GM21528 (cell line): ENCODE results near the gene DEFB108B.
A peak's percentile ranks its signal among the peaks of the same experiment; 100 is the strongest.
"Not testable (repeated sequence)": the region's sequence is repeated elsewhere in the genome, so short reads cannot be mapped to it uniquely, and the experiment has no call there.

Experiments used
- ATAC-seq: cut with Tn5 transposase; IDR thresholded peaks from one replicate; pipeline ENCODE4 v1.9.1; 2021; ENCODE audit warnings: mild to moderate bottlenecking, moderate library complexity; ENCODE audit not compliant: unreplicated experiment, low FRiP score

The DEFB108B gene, protein sequence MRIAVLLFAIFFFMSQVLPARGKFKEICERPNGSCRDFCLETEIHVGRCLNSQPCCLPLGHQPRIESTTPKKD

DNA sequence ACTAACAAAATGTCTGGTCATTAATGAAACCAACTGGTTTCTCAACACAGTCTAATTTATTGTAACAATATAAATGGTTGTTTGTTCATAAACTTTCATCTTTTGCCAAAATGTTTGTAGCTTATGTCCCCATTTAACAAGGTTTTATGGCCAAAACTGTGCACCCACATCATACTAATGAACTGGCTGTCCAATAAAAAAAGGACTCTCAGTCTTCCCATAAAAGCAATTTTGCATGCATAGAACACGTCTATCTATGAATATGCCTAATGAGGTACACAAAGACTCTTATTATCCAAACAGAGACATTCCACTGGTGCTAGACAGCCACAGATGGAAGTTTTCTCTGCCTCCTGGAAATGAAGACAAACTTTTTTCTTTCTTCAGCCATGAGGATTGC lies at the start of gene DEFB108B:
Gene DEFB108B, plus strand, starts transcription at position 390 of the 400 bp plus-strand sequence. Its CDS starts 0 bp downstream, at position 390.
- not testable (repeated sequence) for ATAC-seq

DNA sequence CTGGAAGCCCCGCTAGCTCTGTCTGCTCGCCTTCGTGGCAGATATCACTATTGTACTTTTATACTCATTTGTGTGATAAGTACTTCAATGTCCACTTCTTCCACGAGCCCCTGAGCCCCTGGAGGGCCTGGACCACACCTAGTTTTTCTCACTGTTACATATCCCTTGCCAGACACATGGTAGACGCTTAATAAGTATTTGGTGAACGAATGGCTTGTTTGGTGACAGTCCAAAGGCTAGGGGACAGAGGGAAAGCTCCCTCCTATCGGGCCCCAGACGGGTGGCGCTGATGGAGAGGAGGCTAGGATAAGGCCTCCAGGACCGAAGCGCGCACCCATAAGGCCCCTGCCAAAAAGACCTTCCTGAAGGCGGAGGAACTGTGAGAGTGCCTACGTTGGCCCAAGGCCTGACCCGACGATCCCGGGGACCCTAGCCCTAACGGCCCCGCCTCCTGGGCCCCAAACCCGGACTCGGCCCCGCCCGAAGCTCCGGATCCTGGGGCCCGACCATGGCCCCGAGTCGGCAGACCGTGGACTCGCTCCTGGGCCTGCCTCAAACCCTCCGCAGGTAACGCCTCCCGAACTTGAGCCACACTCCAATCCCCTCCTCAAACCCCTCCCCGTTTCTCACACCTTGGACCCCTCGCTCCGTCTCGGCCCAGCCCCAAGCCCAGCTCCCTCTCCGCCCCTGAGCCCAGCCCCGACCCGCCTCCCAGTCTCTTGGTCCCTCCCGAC lies 46.7 kb upstream of the DEFB108B start:
- not testable (repeated sequence) for ATAC-seq

DNA sequence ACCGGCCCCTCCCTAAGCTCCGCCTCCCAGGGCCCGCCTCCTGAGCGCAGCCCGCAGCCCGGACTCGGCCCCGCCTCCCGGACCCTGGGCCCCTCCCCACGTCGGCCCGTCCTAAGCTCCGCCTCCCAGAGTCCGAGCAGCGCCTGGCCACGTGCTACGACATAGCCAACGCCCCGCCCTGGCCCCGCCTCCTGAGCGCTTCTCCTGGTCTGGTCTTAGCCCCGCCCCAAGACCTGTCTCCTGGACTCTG lies 46.2 kb upstream of the DEFB108B start:
- peak; percentile 99 for ATAC-seq

DNA sequence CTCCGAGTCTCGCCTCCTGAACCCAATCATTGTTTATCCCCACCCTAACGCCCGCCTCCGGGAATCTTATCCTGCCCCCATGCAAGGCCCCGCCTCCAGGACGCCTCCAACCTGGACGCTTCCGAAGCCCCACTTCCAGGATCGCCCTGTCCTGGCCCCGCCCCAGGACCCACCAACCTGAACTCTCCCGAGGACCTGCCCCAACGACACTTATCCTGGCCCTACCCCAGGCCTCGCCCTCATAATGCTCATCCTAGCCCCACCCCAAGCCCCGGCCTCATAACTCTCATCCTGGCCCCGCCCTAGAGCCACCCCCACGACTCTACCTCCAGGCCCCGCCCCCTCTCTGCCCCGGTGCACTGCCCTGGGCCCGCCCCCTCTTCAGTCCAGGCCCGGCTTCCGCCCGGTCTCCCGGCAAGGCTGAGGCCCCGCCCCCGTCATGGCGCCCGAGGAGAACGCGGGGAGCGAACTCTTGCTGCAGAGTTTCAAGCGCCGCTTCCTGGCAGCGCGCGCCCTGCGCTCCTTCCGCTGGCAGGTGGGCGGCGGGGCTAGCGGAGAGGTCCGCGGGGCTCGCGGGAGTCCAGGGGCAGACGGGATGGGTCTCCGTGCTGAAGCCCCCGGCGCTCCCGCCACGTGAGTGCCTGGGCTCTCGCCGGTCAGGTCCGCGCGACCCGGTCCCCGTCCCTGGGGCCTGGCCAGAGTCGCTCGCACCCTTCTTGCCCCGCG lies 45.7 kb upstream of the DEFB108B start:
- ATAC-seq: peak; percentile 96

DNA sequence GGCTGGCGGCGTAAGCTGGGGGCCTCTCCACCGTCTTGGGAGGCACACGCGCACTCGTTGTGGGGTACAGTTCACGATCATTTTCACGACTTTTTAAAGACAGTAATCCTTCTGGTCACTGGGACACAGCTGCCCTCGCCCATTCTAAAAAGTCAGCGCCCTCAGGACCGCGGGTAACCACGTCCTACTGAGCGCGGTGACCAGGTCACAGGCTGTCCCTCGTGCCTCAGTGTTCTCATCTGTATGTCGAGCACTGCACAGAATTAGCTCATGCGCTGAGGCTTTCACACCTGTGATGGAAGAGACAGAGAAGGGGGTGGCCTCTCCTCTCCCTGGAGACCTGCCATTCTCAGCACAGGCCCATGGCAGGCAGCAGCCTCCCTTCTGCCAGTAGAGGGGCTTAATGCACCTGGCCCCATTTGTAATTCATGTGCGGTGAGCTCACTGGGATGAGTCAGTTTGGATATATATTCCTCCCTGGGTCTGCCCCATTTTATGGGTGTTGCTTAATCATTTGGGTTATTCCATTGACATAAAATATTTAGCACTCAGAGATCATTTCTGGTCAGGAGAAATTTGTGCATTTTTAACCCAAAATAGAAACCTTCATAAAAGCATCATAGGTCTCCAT lies 45.1 kb upstream of the DEFB108B start:
- not testable (repeated sequence) for ATAC-seq

DNA sequence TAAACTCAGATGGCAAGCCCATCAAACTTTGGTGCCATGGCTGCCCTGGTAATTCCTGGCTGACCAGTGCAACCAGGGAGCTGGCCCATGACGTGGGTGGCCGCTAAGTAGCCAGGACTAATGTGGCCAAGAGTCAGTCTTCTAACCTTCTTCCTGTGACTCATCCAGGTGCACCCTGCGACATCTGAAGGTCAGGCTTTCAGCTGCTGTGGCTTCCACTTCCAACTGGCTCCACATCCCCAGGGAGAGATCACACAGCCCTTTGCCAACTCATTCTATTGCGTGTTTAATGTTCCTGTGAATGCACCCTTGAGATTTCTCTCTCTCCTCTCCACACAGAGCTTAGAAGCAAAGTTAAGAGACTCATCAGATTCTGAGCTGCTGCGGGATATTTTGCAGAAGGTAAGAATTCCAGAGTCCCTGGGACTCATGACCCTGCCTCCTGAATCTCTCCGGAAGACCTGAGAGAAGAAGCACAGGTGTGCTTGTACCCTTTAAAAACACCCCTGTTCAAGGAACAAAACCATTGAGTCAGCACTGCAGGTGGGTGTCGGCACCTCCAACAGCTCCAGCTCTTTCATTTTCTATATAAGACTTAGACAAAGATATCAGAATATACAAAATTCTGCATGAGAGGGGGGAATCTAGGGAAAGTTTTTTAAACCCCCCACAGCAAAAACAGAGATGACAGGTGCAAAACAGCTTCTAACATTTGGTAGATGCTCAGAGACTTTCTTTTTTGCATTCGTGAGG lies 43.4 kb upstream of the DEFB108B start:
- not testable (repeated sequence) for ATAC-seq

DNA sequence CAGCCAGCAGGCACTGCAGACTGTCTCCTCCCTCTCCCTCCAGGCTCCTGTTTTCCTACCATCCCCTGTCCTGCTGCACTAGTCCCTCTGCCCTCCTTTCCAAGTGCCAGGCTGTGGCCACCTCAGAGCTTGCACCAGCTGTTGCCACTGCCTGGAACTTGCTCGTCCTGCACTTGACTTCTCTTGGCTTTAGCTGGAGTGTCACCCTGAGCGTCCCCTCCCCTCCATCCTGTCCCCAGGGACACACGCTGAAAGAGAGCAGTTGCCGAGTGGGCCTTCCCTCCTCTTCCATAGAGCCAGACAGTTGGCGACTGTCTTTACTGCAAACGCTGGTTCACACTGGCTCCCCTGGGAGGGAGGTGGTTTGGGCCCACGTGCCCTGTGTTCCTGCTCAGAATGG lies 41.9 kb upstream of the DEFB108B start:
- not testable (repeated sequence) for ATAC-seq

DNA sequence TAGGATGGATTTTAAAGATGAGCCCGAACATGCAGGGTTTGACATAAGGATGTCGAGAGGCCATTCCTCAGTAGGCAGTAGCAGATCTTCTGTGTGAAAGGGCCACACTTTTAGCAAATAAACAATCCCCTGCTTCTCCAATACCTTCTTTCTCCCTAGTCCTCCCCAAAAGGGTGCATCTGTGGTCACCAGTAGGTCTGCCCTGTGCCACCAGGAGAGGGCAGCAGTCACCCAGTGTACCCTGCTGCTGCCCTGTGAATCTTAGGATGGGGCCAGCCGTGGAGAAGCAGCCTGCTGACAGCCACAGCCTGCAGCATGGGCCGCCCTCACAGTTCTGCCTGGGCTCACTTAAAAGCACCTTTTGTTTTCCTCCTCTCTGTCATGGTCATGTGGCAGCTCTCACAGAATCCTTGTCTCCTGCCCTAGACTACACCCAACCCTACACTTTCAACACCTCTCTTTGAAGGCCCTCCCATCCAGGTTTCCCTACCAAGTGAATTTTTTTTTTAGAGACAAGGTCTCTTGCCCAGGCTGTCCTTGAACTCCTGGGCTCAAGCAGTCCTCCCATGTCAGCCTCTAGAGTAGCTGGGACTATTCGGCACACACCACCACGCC lies 40.3 kb upstream of the DEFB108B start:
- ATAC-seq: not testable (repeated sequence)

DNA sequence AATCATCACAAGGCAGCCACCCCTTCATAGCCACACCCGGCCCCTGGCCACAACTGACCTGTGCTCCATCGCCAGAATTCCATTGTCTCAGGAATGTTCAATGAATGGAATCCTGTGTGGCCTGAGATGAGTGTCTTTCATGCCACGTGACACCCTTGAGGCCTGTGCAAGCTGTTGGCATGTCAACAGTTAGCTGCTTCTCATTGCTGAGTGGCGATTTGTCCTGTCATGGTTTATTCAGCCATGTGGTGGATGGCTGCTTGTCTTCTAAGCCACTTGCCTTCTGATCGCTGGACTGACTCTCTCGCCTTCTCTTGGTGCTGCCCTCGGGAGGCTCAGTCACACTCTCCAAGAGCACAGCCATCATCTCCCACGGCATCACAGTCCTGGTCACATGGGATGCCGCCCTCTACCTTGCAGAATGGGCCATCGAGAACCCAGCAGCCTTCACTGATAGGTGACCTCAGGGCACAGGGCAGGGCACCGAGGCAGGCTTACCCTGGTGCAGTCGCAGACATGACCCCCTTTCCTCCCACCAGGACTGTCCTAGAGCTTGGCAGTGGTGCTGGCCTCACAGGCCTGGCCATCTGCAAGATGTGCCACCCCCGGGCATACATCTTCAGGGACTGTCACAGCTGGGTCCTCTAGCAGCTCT lies 38.5 kb upstream of the DEFB108B start:
- not testable (repeated sequence) for ATAC-seq

DNA sequence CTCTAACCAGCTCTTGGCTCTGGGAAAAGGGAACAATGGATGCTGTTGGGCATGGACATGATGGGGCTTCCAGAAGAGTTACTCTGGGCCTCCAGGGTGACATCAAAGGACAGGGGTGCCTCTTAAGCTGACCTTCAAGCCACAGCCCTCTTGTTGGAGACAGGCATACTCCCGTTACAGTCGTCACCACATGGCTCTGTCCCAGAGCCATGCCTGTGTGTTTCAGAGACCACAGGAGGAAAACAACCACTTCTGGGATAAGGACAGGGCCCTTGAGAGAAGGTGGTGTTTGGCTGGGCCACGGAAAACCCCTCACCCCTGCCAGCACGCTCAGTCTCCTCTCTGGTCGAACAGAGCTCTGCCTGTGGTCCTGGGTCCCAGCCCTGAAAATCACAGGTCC lies 37.8 kb upstream of the DEFB108B start:
- not testable (repeated sequence) for ATAC-seq

DNA sequence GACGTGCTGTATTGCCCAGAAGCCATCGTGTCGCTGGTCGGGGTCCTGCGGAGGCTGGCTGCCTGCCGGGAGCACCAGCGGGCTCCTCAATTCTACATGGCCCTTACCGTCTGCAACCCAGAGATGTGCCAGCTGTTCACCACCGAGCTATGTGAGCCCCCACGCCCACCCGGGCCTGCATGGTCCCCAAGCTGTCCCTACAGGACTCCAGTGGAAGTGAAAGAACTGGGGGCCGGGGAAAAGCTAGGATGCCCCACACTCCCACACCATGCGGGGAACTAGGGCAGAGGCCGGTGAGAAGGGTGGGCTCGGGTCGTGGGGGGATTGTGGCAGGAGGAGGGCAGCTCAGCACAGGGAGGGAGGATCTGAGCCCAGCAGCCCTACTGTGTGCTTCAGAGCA lies 37.0 kb upstream of the DEFB108B start:
- not testable (repeated sequence) for ATAC-seq

DNA sequence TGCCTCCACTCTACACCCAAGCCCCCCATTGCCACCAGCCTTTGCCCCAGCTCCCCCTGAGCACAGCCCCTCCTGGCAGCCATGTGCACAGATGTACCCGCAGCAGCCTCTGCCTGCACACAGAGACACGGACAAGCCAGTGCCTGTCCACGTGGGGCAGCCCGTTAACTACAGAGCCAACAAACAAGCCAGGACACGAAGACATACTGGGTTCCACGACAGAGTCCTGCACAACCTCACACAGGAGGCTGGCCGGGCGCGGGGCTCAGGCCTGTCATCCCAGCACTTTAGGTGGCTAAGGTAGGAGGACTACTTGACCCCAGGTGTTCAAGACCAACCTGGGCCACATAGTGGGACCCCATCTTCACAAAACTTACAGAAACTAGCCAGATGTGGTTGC lies 36.2 kb upstream of the DEFB108B start:
- ATAC-seq: not testable (repeated sequence)

DNA sequence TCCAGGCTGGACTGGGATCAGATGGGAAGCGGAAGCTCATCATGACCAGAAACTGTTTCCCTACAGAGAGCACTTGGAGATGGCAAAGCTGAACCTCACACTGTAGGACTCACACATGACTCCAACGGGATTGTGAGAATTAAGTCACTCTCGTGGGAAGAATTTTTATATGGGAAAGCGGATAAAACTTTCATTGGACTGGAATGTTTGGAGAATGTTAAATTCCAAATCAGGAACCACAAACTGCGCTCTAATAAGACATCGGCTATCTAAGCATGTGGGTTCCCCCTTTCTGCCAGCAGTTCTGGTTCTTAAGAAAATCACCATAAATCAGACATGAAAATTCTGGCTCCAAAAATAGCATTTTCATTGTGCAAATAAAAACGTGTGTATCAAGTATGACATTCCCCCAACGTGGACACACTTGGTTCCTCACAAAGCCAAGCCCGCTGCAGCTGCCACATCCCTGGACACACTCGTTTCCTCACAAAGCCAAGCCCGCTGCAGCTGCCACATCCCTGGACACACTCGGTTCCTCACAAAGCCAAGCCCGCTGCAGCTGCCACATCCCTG lies 33.4 kb upstream of the DEFB108B start:
- not testable (repeated sequence) for ATAC-seq

DNA sequence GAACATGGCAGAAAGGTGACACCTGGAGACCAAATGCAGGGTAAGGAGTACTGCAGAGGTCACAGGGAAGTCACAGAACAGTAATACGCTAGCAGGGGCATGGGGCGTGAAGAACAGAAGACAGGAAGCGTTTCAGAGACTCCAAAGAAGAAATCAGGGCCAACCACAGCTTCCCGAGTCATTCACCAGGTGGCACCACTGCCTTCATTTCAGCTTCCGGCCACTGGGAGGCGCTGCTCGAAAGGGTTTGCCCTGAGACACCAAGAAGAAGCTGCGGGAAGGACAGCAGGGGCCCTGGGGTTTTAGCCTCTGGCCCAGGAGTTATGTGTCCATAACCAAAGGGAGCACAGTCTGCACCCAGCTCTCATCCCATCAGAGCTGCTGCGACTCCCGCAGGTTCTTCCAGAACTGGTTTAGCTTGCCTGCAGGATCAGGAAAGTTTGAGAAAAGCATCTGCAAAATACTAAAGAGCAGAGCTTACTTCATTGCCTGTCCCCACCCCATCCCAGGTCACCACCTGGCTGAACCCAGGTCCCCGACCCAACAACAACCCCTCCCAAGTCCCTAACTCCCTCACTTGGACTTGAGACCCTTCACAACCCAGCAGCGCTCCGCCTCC lies 32.6 kb upstream of the DEFB108B start:
- not testable (repeated sequence) for ATAC-seq

DNA sequence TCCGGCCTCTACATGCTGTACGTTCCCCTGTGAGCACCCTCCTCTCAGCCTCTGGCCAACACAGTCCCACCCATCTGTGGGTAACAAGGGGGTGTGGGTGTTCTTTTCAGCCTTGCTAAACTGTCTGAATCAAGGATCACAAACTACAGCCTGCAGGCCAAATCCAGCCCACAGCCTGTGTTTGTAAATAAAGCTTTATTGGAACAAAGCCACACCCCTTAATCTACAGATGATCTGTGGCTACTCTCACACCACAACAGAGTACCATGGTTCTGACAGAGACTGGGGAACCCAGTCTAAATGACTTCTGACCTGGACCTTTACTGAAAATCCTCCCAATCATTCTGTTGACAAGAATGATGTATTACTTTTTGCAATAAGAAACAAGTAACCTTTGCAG lies 32.0 kb upstream of the DEFB108B start:
- not testable (repeated sequence) for ATAC-seq

DNA sequence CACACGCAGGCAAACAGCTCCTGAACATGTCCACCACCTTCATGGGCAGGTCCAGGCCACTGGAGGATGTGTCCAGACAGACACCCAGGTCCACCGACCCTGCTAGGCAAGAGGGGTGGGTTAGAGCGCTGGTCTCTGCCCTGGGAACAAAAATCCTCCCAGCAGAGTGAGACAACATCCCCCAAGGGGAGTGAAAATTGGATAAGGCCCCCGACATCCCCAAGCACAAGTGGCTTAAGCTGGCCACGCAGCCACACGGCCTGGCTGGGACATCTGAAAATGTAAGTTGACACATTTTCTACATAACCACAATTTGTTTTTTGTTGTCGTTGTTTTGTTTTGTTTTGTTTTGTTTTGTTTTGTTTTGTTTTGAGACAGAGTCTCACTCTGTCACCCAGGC lies 30.1 kb upstream of the DEFB108B start:
- not testable (repeated sequence) for ATAC-seq

DNA sequence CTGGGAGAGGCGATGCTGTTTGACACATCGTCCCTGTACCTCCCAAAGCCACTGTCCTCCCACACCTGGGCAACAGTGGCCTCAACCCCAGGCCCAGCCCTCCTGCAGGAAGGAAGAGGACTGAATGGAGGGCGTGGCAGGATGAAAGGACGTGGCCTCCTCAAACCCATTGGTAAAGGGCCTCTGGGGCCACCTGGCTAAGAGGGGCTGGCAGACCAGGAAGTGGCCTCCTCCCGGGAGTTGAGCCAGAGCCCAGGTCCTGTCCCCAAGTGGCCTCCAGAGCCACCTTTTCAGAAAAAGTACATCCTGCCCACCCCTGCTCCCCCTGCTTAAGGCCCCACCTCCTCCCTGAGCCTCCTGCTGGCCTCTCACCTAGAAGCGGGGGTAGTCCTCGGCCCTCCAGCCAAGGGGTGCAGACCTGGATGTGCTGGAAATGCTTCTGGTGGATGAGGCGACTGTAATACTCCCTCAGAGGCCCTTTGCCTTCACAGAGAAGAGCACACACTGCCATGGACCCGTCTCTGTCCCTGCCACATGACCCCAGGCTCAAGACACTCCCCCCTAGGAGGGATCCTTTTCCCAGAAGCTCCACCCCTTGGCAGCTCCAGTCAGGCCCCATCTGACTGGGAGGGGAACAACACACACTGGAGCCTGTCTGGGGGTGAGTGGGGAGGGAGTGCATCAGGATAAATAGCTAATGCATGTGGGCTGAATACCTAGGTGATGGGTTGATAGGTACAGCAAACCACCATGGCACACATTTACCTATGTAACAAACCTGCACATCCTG lies 28.6 kb upstream of the DEFB108B start:
- ATAC-seq: not testable (repeated sequence)

DNA sequence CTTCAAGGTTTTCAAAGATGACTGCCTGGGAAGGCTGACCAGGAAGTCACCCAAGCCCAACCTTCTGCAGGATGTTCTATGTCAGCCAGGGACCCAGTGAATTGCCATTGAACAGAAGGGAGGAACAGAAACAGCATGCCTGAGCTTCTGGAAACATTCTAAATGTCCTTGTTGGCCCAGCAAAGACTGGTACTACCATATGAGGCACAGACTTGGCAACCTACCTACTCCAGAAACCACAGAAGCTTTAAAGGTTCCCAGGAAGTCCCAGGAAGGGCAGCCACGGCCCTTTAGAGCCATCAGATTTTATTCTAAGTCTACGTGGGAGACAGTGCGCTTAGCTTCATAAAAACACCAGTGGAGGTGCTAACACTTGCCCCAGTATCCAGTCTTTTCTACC lies 20.5 kb upstream of the DEFB108B start:
- ATAC-seq: not testable (repeated sequence)
